K562 (cell line): ENCODE data around the gene TF. TPM values are rescaled to one million over a fixed set of nuclear protein-coding genes. Genes with fewer than 3 reads are reported as not detected.

Experiments
- ATAC-seq: fragments of 200-7000 bp; cut with Tn5 transposase; 3 replicates; pipeline ENCODE4 v1.9.1; 2020; ENCODE audit warnings: moderate library complexity
- Bru-seq: library from RNA; stranded (reverse); fragments of 400-500 nt; gene quantifications from one replicate; lab custom pipeline; 2021; lab: Mats Ljungman, UMichigan
- BruChase-seq, 2 experiments: library from RNA; stranded (reverse); fragments of 400-500 nt; gene quantifications; one replicate each; lab custom pipeline; 2021; lab: Mats Ljungman, UMichigan
- BruUV-seq: library from RNA; stranded (reverse); fragments of 400-500 nt; replicated peaks from 2 replicates; lab custom pipeline; 2021; lab: Mats Ljungman, UMichigan
- CTCF ChIA-PET: fragments of 300-600 bp; formaldehyde crosslinking; extraction: SDS; loops from one replicate; lab custom pipeline; 2021; ENCODE audit warnings: low intra/inter-chr PET ratio; lab: Yijun Ruan, JAX
- POLR2A ChIA-PET: fragments of 300-600, 350-650 bp; sonication (Branson Sonifier 250); formaldehyde crosslinking; extraction: SDS; loops from one replicate; lab custom pipeline; 2021; ENCODE audit warnings: antibody characterized with exemption, inconsistent platforms; lab: Yijun Ruan, JAX
- DNase-seq, 4 experiments: peaks; one replicate each; pipeline versions ENCODE4 v3.0.0 to v3.0.0-alpha.2; 2011 to 2018; ENCODE audit warnings: low spot score in 3 of 4, mixed read lengths in 3 of 4; ENCODE audit errors: extremely low read depth in 1 of 4
- FAIRE-seq: peaks from 2 replicates; lab custom pipeline; 2011; peaks lifted over from hg19 to GRCh38; lab: Jason Lieb, UNC
- H2AFZ ChIP-seq: 2 replicates; pipeline ENCODE4 v1.6.0; 2011; ENCODE audit warnings: low read depth, low read length, control low read depth, inconsistent platforms
- H3K27ac ChIP-seq: fragments of 200-600 bp; 3 replicates; pipeline ENCODE4 v1.8.0; 2011; ENCODE audit warnings: low read depth, mild to moderate bottlenecking, control low read depth, inconsistent platforms, low read length, moderate library complexity, mixed read lengths; ENCODE audit errors: extremely low read depth
- H3K27me3 ChIP-seq, 2 experiments: fragments of 300-600 bp in 1 of 2; 2 replicates in 1 of 2; 3 replicates in 1 of 2; pipeline versions ENCODE4 v1.6.0 to v1.8.0; 2011; ENCODE audit warnings: inconsistent platforms in 2 of 2, low read length in 2 of 2, mild to moderate bottlenecking in 1 of 2, mixed read lengths in 1 of 2, moderate library complexity in 1 of 2; ENCODE audit not compliant: control insufficient read depth in 2 of 2, insufficient read depth in 2 of 2
- H3K36me3 ChIP-seq: fragments of 300-600 bp; 3 replicates; pipeline ENCODE4 v1.8.0; 2011; ENCODE audit warnings: mild to moderate bottlenecking, low read length, inconsistent platforms; ENCODE audit not compliant: control insufficient read depth, insufficient read depth
- H3K4me1 ChIP-seq, 2 experiments: fragments of 200-600 bp in 1 of 2; replicated peaks in 1 of 2; 2 replicates in 1 of 2; 3 replicates in 1 of 2; pipeline versions ENCODE4 v1.5.1 to v1.8.0; 2011; ENCODE audit warnings: inconsistent platforms in 2 of 2, low read length in 2 of 2, mild to moderate bottlenecking in 1 of 2, mixed read lengths in 1 of 2, moderate library complexity in 1 of 2; ENCODE audit not compliant: control insufficient read depth in 2 of 2, insufficient read depth in 2 of 2
- H3K4me2 ChIP-seq: 2 replicates; pipeline ENCODE4 v1.6.1; 2011; ENCODE audit warnings: low read length, control low read depth, inconsistent platforms, mixed read lengths; ENCODE audit not compliant: insufficient read depth
- H3K4me3 ChIP-seq: fragments of 200-600 bp; sonication (generic), shearing (Covaris generic); 2 replicates; pipeline ENCODE4 v1.5.1; 2016; ENCODE audit warnings: control low read depth, inconsistent platforms
- H3K79me2 ChIP-seq: fragments of 200-600 bp; 3 replicates; pipeline ENCODE4 v1.8.0; 2011; ENCODE audit warnings: low read length, inconsistent platforms; ENCODE audit not compliant: control insufficient read depth, insufficient read depth
- H3K9ac ChIP-seq, 2 experiments: 2 replicates each; pipeline versions ENCODE4 v1.6.0 to v1.6.1; 2011; ENCODE audit warnings: low read depth in 2 of 2, low read length in 2 of 2, control low read depth in 1 of 2, inconsistent platforms in 1 of 2, mild to moderate bottlenecking in 1 of 2, mixed read lengths in 1 of 2; ENCODE audit not compliant: insufficient read depth in 1 of 2
- H3K9me1 ChIP-seq: one replicate; pipeline ENCODE4 v1.6.0; 2011; ENCODE audit warnings: inconsistent platforms, mild to moderate bottlenecking, low read length, moderate library complexity; ENCODE audit not compliant: control insufficient read depth, insufficient read depth
- H3K9me3 ChIP-seq: replicated peaks from 2 replicates; pipeline ENCODE4 v1.5.1; 2011; ENCODE audit warnings: low read depth, low read length, inconsistent platforms; ENCODE audit not compliant: control insufficient read depth, insufficient read depth
- H4K20me1 ChIP-seq: replicated peaks from 2 replicates; pipeline ENCODE4 v1.6.1; 2011; ENCODE audit warnings: low read length, inconsistent platforms, mixed read lengths; ENCODE audit not compliant: control insufficient read depth, insufficient read depth
- BRF1 ChIP-seq: IDR thresholded peaks from 3 replicates; pipeline ENCODE4 v1.6.1; 2011; ENCODE audit warnings: borderline replicate concordance, mild to moderate bottlenecking; ENCODE audit not compliant: insufficient read length; ENCODE audit errors: extremely low read depth
- CSDE1 ChIP-seq, 2 experiments: fragments of 450-650 bp; IDR thresholded peaks; 2 replicates each; pipeline ENCODE4 v1.6.1; 2016; ENCODE audit warnings: mild to moderate bottlenecking in 1 of 2
- DACH1 ChIP-seq: fragments of 450-650 bp; IDR thresholded peaks from 2 replicates; pipeline ENCODE4 v1.6.1; 2018; ENCODE audit not compliant: partially characterized antibody
- DIDO1 ChIP-seq: fragments of 450-650 bp; IDR thresholded peaks from 2 replicates; pipeline ENCODE4 v1.6.1; 2016; ENCODE audit warnings: low read depth, missing biosample characterization, missing genetic modification characterization
- E2F5 ChIP-seq: sonication (generic); formaldehyde crosslinking; IDR thresholded peaks from 2 replicates; pipeline ENCODE4 v1.8.0; 2022; ENCODE audit warnings: mild to moderate bottlenecking, missing genetic modification reagents
- ETS2 ChIP-seq: IDR thresholded peaks from 2 replicates; pipeline ENCODE4 v1.6.1; 2016; ENCODE audit warnings: borderline replicate concordance, missing genetic modification characterization, mild to moderate bottlenecking, moderate library complexity, missing compliant biosample characterization; ENCODE audit not compliant: poor library complexity, severe bottlenecking
- HNRNPL ChIP-seq: fragments of 200-400 bp; formaldehyde crosslinking; IDR thresholded peaks from 2 replicates; pipeline ENCODE4 v1.6.1; 2017; ENCODE audit warnings: low read depth, mild to moderate bottlenecking, low read length
- ID3 ChIP-seq, 2 experiments: fragments of 250-450 bp in 1 of 2; fragments of 450-650 bp in 1 of 2; sonication (Bioruptor Pico) in 1 of 2; IDR thresholded peaks; 2 replicates each; pipeline versions ENCODE4 v1.6.1 to v1.8.0; 2016 to 2021; ENCODE audit warnings: mild to moderate bottlenecking in 2 of 2, moderate library complexity in 2 of 2, missing compliant biosample characterization in 1 of 2, missing genetic modification characterization in 1 of 2
- MAFF ChIP-seq: IDR thresholded peaks from 2 replicates; pipeline ENCODE4 v1.6.1; 2012; ENCODE audit warnings: low read length, improper control_type of control experiment
- NELFE ChIP-seq: IDR thresholded peaks from 2 replicates; pipeline ENCODE4 v1.6.1; 2011; ENCODE audit warnings: mild to moderate bottlenecking; ENCODE audit not compliant: insufficient read depth, insufficient read length
- NFATC3 ChIP-seq: fragments of 450-650 bp; IDR thresholded peaks from 2 replicates; pipeline ENCODE4 v1.6.1; 2017; ENCODE audit warnings: mild to moderate bottlenecking
- ZBED1 ChIP-seq: IDR thresholded peaks from 2 replicates; pipeline ENCODE4 v1.6.1; 2014
- ZC3H8 ChIP-seq: fragments of 450-650 bp; IDR thresholded peaks from 2 replicates; pipeline ENCODE4 v1.6.1; 2017
- ZFP30 ChIP-seq: fragments of 250-450 bp; sonication (Bioruptor Pico); IDR thresholded peaks from 2 replicates; pipeline ENCODE4 v1.8.0; 2022; ENCODE audit warnings: moderate library complexity, mild to moderate bottlenecking, inconsistent platforms, borderline replicate concordance
- ZNF436 ChIP-seq: fragments of 250-450, 450-650 bp; sonication (Bioruptor Pico); formaldehyde crosslinking; IDR thresholded peaks from 2 replicates; pipeline ENCODE4 v1.7.0; 2020; ENCODE audit warnings: mild to moderate bottlenecking
- ZNF668 ChIP-seq: fragments of 250-450 bp; sonication (Bioruptor Pico); IDR thresholded peaks from 2 replicates; pipeline ENCODE4 v1.8.0; 2022; ENCODE audit warnings: mild to moderate bottlenecking, inconsistent platforms
- WGBS: fragments of 100-300 bp; shearing (Covaris generic); methylation state at CpG from one replicate; pipeline ENCODE4 v1.1.6; 2016; ENCODE audit warnings: low coverage, mixed read lengths; ENCODE audit not compliant: insufficient coverage; ENCODE audit errors: missing lambda C conversion rate; 5-methylcytosine and 5-hydroxymethylcytosine counted together
- in situ Hi-C: fragments of 300-500 bp; cut with MboI; formaldehyde crosslinking; loops from 4 replicates; pipeline ENCODE4 v1.15.0; 2018; ENCODE audit warnings: inconsistent platforms, mixed read lengths
- intact Hi-C: fragments of 100-400 bp; cut with micrococcal nuclease; formaldehyde crosslinking; loops from 2 replicates; pipeline ENCODE4 v1.14.2; 2022
- long read RNA-seq, 3 experiments: library from polyadenylated mRNA in 2 of 3; library from RNA in 1 of 3; unstranded in 2 of 3; stranded (forward) in 1 of 3; transcript quantifications; one replicate each; pipeline ENCODE4 v2.0.0, GENCODE V29; 2019 to 2022
- polyA minus RNA-seq, 3 experiments: library from RNA; depleted of rRNA, polyadenylated mRNA; stranded (reverse); fragments of >200 nt; gene quantifications; 2 replicates each; pipeline ENCODE4 v1.2.3, GENCODE V29; 2011
- polyA plus RNA-seq, 8 experiments: library from polyadenylated mRNA; depleted of rRNA in 4 of 8; stranded (reverse) in 5 of 8; unstranded in 3 of 8; fragments of >200 nt; fragmentation: Nextera tagmentation in 2 of 8; fragmentation: Illumina TruSeq in 1 of 8; extraction: Ambion mirVana in 2 of 8; extraction: Trizol in 1 of 8; gene quantifications; 2 replicates each; pipeline versions ENCODE4 v1.2.1 to v1.2.3, GENCODE V29; 2011 to 2014; ENCODE audit warnings: inconsistent platforms in 1 of 8, missing spikeins in 1 of 8
- total RNA-seq, 7 experiments: library from RNA; depleted of rRNA in 6 of 7; stranded (reverse); fragments of >200 nt in 6 of 7; fragmentation: Illumina TruSeq in 2 of 7; extraction: Trizol in 2 of 7; gene quantifications; 2 replicates each; pipeline versions ENCODE4 v1.2.1 to v1.2.3, GENCODE V29; 2011 to 2021; ENCODE audit warnings: low replicate concordance in 1 of 7

The TF gene
- 2.2 and 2.7 TPM in 2 replicates for total RNA-seq (2011; cell fraction: chromatin; rRNA removed; ENCODE audit: low replicate concordance)
- 0.50 and 2.4 TPM in 2 replicates for total RNA-seq (2011; cell fraction: nucleolus; rRNA removed)
- 1.2 and 1.3 TPM in 2 replicates for total RNA-seq (2011; cell fraction: nucleoplasm; rRNA removed)
- 0.09 and 2.6 TPM in 2 replicates for total RNA-seq (2014; rRNA removed)
- 2.0 and 2.8 TPM in 2 replicates for total RNA-seq (2014; rRNA removed; fragmentation: Illumina TruSeq; extraction: Trizol)
- 0.51 TPM in 1 of 2 replicates, not detected in the other for total RNA-seq (2015; rRNA removed; fragmentation: Illumina TruSeq; extraction: Trizol)
- total RNA-seq (2021) = 9.2 and 11.1 TPM in 2 replicates
- 1.1 and 1.5 TPM in 2 replicates for polyA plus RNA-seq (2011; rRNA removed)
- 0.78 and 0.81 TPM in 2 replicates for polyA plus RNA-seq (2011; cell fraction: cytosol; rRNA removed)
- polyA plus RNA-seq (2011; cell fraction: nucleus; rRNA removed) = 1.7 and 3.8 TPM in 2 replicates
- 0.42 and 12.7 TPM in 2 replicates for polyA plus RNA-seq (2012)
- polyA plus RNA-seq (2014; fragmentation: Illumina TruSeq; extraction: Trizol) = 2.6 and 3.1 TPM in 2 replicates
- polyA plus RNA-seq (2014; fragmentation: Nextera tagmentation; extraction: Ambion mirVana) = 1 to 10 TPM; 3.1 to 6.7 TPM
- 3.5 and 3.9 TPM in 2 replicates for polyA plus RNA-seq (2014; rRNA removed)
- 1.1 and 1.9 TPM in 2 replicates for polyA minus RNA-seq (2011; rRNA and poly(A)+ RNA removed)
- 0.67 and 22.6 TPM in 2 replicates for polyA minus RNA-seq (2011; cell fraction: cytosol; rRNA and poly(A)+ RNA removed)
- 0.89 and 1.6 TPM in 2 replicates for polyA minus RNA-seq (2011; cell fraction: nucleus; rRNA and poly(A)+ RNA removed)
- percentile 11 among the genes with signal in this experiment for Bru-seq, nascent RNA
- BruChase-seq, experiment 1, labeled RNA remaining after a 2-hour chase = percentile 32 among the genes with signal in this experiment
- percentile 37 among the genes with signal in this experiment for BruChase-seq, experiment 2, labeled RNA remaining after a 6-hour chase
- long read RNA-seq, experiment 1, partial matches to known transcripts = 1 of 2 reads
- long read RNA-seq, experiment 1, other reads (novel, unspliced or antisense) = 1 of 2 reads
- long read RNA-seq, experiment 2, partial matches to known transcripts = 2 of 2 reads
- long read RNA-seq, experiment 2, other reads (novel, unspliced or antisense) = 0 of 2 reads
- long read RNA-seq, experiment 3 = 0 reads

GRCh38 chr3:133745981-133746711 lies at the start of gene TF:
Gene TF, plus strand, starts transcription at chr3:133746393. Its CDS starts 48 bp downstream, at chr3:133746441.
- Histone ChIP-seq H3K36me3 (no peaks in the 10 kb centered on the region), H3K4me2 (no peak within 1 kb of the TSS), H3K4me1 (peaks cover 14 to 19% of the 10 kb centered on the region in 2 experiments; a peak in 4 of 5 replicates), H3K4me3 (no peak within 1 kb of the TSS), H4K20me1 (no peaks in the 10 kb centered on the region), H3K27ac (no peak within 1 kb of the TSS), H3K27me3 (peaks cover 0 to 12% of the 10 kb centered on the region in 2 experiments; a peak in 2 of 5 replicates), H3K9me1 (no peaks in the 10 kb centered on the region), H3K79me2 (no peaks in the 10 kb centered on the region), H3K9me3 (no peaks in the 10 kb centered on the region), H2AFZ (no peak within 1 kb of the TSS), H3K9ac (no peak within 1 kb of the TSS)
- intact Hi-C loops = loop anchor here (5.0 kb wide), 1 partner anchor 84 kb away; the partner anchor contains the start of gene TOPBP1
- no peak for DNase-seq
- no TSS peak for BruUV-seq
- no peak for FAIRE-seq
- no peak for ATAC-seq
- in situ Hi-C loops = no loop called here
- 56% methylated on average over 18 of the region's 50 CpGs for WGBS
- POLR2A ChIA-PET = interaction anchor here (0.9 kb wide), 1 partner anchor 9 kb away, joined by 4 read pairs; no protein-coding TSS in a partner anchor
- CTCF ChIA-PET = no interaction called here
- TF ChIP-seq ZBED1 (no peak), DIDO1 (tag) (no peak), ZNF668 (CRISPR knock-in tag) (no peak), DACH1 (no peak), MAFF (no peak), ZC3H8 (no peak), E2F5 (CRISPR knock-in tag) (no peak), ZFP30 (no peak), NFATC3 (no peak), BRF1 (no peak), ID3 (CRISPR knock-in tag; IDR thresholded peaks at IDR 0.05) (no peak), ID3 (tag; IDR thresholded peaks at IDR 0.05) (no peak), ETS2 (no peak), NELFE (no peak), ZNF436 (CRISPR knock-in tag) (no peak), CSDE1 (IDR thresholded peaks at IDR 0.05) (no peak), HNRNPL (no peak)
